Islet of Langerhans (tissue), 1 donor: Measurements from ENCODE around the gene CYBC1.
"Not testable (repeated sequence)": the region's sequence is repeated elsewhere in the genome, so short reads cannot be mapped to it uniquely, and the experiment has no call there.

Source experiments
- FAIRE-seq: peaks from one replicate; lab custom pipeline; 2011; peaks lifted over from hg19 to GRCh38; lab: Jason Lieb, UNC

CYBC1 gene

GRCh38 chr17:82477934-82478333 is 27.4 kb upstream of the CYBC1 start:
- no peak for FAIRE-seq

- FAIRE-seq = no peak
Measured at GRCh38 chr17:82475458-82475857, 24.9 kb upstream of the CYBC1 start.

- FAIRE-seq = no peak
Measured at GRCh38 chr17:82474223-82475010, 23.9 kb upstream of the CYBC1 start.

GRCh38 chr17:82470065-82470464 is 19.5 kb upstream of the CYBC1 start:
- no peak for FAIRE-seq

- FAIRE-seq = no peak
Measured at GRCh38 chr17:82468692-82469091, 18.1 kb upstream of the CYBC1 start.

- FAIRE-seq = no peak
Measured at GRCh38 chr17:82465023-82465603, 14.6 kb upstream of the CYBC1 start.

GRCh38 chr17:82464567-82464929 is 14.0 kb upstream of the CYBC1 start:
- FAIRE-seq = no peak

GRCh38 chr17:82463925-82464566 is 13.5 kb upstream of the CYBC1 start:
- no peak for FAIRE-seq

- FAIRE-seq = no peak
Measured at GRCh38 chr17:82463391-82463790, 12.8 kb upstream of the CYBC1 start.

- no peak for FAIRE-seq
Measured at GRCh38 chr17:82461827-82462524, 11.4 kb upstream of the CYBC1 start.

GRCh38 chr17:82459936-82460335 is 9.4 kb upstream of the CYBC1 start:
- not testable (repeated sequence) for FAIRE-seq

GRCh38 chr17:82458885-82459424 is 8.4 kb upstream of the CYBC1 start:
- no peak for FAIRE-seq

GRCh38 chr17:82458179-82458884 is 7.8 kb upstream of the CYBC1 start, which contains the start of gene NARF:
Gene NARF, plus strand, starts transcription at chr17:82458741. Its CDS starts 63 bp downstream, at chr17:82458804.
- FAIRE-seq = no peak

- peak; percentile 60 for FAIRE-seq
Measured at GRCh38 chr17:82457929-82458178, 7.3 kb upstream of the CYBC1 start.

GRCh38 chr17:82457073-82457928 is 6.7 kb upstream of the CYBC1 start:
- no peak for FAIRE-seq

GRCh38 chr17:82453706-82454105 is 3.2 kb upstream of the CYBC1 start:
- not testable (repeated sequence) for FAIRE-seq

- FAIRE-seq = not testable (repeated sequence)
Measured at GRCh38 chr17:82453151-82453550, 2.6 kb upstream of the CYBC1 start.

- no peak for FAIRE-seq
Measured at GRCh38 chr17:82452162-82452561, 1.6 kb upstream of the CYBC1 start.

- no peak for FAIRE-seq
Measured at GRCh38 chr17:82449883-82450356, 632 bp downstream of the CYBC1 start.

GRCh38 chr17:82449131-82449882 is 1.2 kb downstream of the CYBC1 start:
- FAIRE-seq = no peak
